Activated CD8-positive, alpha-beta memory T cell treated with anti-CD3 and anti-CD28 coated beads, Interleukin-2, amount 10 ng/mL, durations not matched to agents 7 days and 5 days (primary cell): ENCODE measurements around the gene ACSS2. TPM values are rescaled to one million over a fixed set of nuclear protein-coding genes. Genes with fewer than 3 reads are reported as not detected.
"Not testable (repeated sequence)": the region's sequence is repeated elsewhere in the genome, so short reads cannot be mapped to it uniquely, and the experiment has no call there.

Experiments used
- ATAC-seq: fragments of 150-1000 bp; cut with Tn5 transposase; one replicate; pipeline ENCODE4 v1.10.0; 2021; ENCODE audit warnings: moderate library complexity
- CTCF ChIA-PET: fragments of 350-600 bp; sonication (Branson Sonifier 250); formaldehyde crosslinking; loops from one replicate; lab custom pipeline; 2021; ENCODE audit warnings: antibody characterized with exemption; lab: Charles Lee
- DNase-seq: peaks from one replicate; pipeline ENCODE4 v3.0.0-alpha.2; 2020
- H3K27ac Mint-ChIP-seq: one replicate; pipeline ENCODE4 v1.8.0; 2021; ENCODE audit warnings: mild to moderate bottlenecking, mixed read lengths
- H3K27me3 Mint-ChIP-seq: one replicate; pipeline ENCODE4 v1.8.0; 2021; ENCODE audit warnings: mixed read lengths
- H3K36me3 Mint-ChIP-seq: one replicate; pipeline ENCODE4 v1.8.0; 2021; ENCODE audit warnings: mild to moderate bottlenecking, mixed read lengths
- H3K4me1 Mint-ChIP-seq: one replicate; pipeline ENCODE4 v1.8.0; 2021; ENCODE audit warnings: mixed read lengths
- H3K4me3 Mint-ChIP-seq: one replicate; pipeline ENCODE4 v1.8.0; 2021; ENCODE audit warnings: mild to moderate bottlenecking, moderate library complexity, mixed read lengths
- H3K9me3 Mint-ChIP-seq: one replicate; pipeline ENCODE4 v1.8.0; 2022; ENCODE audit warnings: low read depth, mixed read lengths
- total RNA-seq, 2 experiments: library from RNA; stranded (reverse); gene quantifications; one replicate each; pipeline ENCODE4 v1.2.3, GENCODE V29; 2021

ACSS2 gene
- total RNA-seq, 2 experiments from 2014 or later, result 8.9 to 22.5 TPM

DNA sequence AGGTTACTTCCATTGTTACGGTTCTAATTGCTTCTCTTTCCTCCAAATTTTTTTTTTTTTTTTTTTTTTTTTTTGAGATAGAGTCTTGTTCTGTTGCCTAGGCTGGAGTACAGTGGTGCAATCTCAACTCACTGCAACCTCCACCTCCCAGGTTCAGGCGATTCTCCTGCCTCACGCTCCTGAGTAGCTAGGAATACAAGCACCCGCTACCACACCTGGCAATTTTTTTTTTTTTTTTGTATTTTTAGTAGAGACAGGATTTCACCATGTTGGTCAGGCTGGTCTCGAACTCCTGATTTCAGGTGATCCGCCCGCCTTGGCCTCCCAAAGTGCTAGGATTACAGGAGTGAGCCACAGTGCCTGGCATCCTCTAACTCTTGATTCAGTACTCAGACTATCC is 4.6 kb downstream of the ACSS2 start:
- Mint-ChIP-seq H3K4me1 (peaks cover 31% of the 10 kb centered on the region), H3K36me3 (peaks cover 19% of the 10 kb centered on the region)
- H3K4me3 Mint-ChIP-seq, DNase-seq, H3K27me3 Mint-ChIP-seq, H3K9me3 Mint-ChIP-seq, H3K27ac Mint-ChIP-seq, ATAC-seq: not testable (repeated sequence)
- CTCF ChIA-PET, result interaction anchor here (1.0 to 1.2 kb wide), 2 partner anchors 13 to 266 kb away, joined by 4 read pairs; partner anchors contain the start of gene EDEM2

DNA sequence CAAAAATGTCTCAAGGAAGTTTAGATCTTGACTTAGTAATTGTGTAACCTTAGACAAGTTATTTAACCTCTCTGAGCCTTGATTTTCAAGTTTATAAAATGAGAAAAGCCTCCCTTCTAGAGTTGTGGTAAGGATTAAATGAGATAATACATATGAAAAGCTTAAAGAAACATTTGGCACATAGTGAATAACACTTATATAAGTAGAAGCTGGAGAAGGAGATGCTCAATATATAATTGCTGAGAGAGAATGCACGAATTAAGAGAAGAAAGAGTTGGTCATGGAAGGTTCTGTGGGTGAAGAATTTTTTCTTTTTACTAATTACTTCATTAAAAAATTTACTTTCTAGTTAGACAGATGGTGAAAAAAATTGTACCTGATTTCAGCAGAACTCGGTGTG is 5.3 kb downstream of the ACSS2 start:
- no peaks in the 10 kb centered on the region for H3K27me3 Mint-ChIP-seq
- no peaks in the 10 kb centered on the region for H3K9me3 Mint-ChIP-seq
- CTCF ChIA-PET, result interaction anchor here (1.2 kb wide), 1 partner anchor 9 kb away, joined by 3 read pairs; the partner anchor contains the start of gene GGT7
- no peak overlapping the region for H3K4me3 Mint-ChIP-seq
- H3K27ac Mint-ChIP-seq, result no peak overlapping the region
- ATAC-seq (no peak), DNase-seq (no peak)
- H3K36me3 Mint-ChIP-seq, result peaks cover 21% of the 10 kb centered on the region
- peaks cover 28% of the 10 kb centered on the region for H3K4me1 Mint-ChIP-seq

DNA sequence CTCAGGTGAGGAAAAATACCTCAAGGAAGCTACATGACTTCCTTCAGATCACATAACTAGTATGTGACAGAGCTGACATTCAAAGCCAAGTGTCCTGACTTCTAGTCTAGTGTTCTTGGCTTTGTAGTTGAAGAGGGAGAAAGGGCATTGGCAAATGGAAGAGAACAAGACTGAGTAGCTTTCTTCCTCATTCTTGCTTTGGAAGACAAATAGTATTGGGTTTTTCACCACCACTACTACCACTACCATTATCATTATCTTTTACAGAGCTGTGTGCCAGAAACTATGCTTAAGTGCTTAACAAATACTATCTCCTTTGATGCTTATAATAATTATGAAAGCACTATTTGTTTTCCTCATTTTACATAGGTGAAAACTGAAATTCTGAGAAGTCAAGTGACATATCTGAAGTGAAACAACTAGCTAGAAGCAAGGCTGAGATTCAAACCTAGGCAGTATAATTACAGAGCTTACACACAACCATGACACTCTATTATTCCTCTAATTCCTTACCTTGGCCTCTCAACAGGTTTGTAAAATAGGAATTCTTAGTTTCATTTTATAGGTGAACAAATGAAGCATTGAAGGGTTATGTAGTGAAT is 6.8 kb downstream of the ACSS2 start:
- Mint-ChIP-seq H3K4me1 (peaks cover 18% of the 10 kb centered on the region), H3K27ac (no peak overlapping the region)

DNA sequence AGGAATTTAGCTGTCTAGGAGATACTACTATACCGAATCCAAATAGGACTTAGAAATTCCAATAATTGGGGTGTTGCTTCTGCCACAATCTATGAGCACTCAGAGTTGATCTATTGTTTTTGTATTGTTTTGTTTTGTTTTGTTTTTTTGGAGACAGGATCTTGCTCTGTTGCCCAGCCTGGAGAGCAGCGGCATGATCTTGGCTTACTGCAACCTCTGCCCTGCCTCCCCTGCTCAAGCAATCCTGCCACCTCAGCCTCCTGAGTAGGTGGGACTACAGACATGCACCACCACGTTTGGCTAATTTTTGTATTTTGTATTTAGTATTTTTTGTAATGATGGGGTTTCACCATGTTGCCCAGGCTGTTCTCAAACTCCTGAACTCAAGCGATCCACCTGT is 7.4 kb downstream of the ACSS2 start:
- peaks cover 17% of the 10 kb centered on the region for H3K4me1 Mint-ChIP-seq
- DNase-seq (no peak), ATAC-seq (no peak)
- CTCF ChIA-PET, result interaction anchor here (0.8 to 1.6 kb wide), 5 partner anchors 10 to 72 kb away, joined by 3 to 6 read pairs (median 3); partner anchors contain the start of gene GGT7
- H3K4me3 Mint-ChIP-seq, result no peak overlapping the region
- peaks cover 3% of the 10 kb centered on the region for H3K9me3 Mint-ChIP-seq
- H3K36me3 Mint-ChIP-seq, result peaks cover 23% of the 10 kb centered on the region
- no peaks in the 10 kb centered on the region for H3K27me3 Mint-ChIP-seq
- no peak overlapping the region for H3K27ac Mint-ChIP-seq

More for the DNA sequence above, 6.8 kb downstream of the ACSS2 start:
- Mint-ChIP-seq H3K27me3 (no peaks in the 10 kb centered on the region), H3K9me3 (no peaks in the 10 kb centered on the region), H3K4me3 (no peak overlapping the region), H3K36me3 (peaks cover 21% of the 10 kb centered on the region)
- ATAC-seq (no peak), DNase-seq (no peak)
- CTCF ChIA-PET, result interaction anchor here (0.6 to 1.6 kb wide), 6 partner anchors 9 to 149 kb away, joined by 3 to 6 read pairs (median 3); partner anchors contain the start of gene GGT7

DNA sequence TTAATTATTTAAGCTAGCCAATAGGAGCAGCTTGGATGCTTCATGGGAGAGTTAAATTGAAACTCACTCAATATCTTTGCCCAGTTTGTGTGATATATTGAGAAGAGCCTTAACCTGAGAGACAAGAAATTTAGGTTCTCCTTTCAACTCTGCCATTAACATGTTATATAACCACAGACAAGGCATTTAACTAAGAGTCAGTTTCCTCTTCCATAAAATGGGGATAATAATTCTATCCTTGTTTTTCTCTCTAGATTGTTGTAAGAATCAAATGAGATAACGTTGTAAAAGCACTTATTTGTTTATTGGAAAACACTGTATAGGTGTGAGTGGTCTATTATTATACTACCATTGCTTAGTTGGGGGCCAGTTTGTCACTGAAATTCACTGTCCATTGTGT is 7.8 kb downstream of the ACSS2 start:
- Mint-ChIP-seq H3K9me3 (peaks cover 3% of the 10 kb centered on the region), H3K27me3 (no peaks in the 10 kb centered on the region), H3K36me3 (peaks cover 23% of the 10 kb centered on the region), H3K4me3 (no peak overlapping the region), H3K27ac (no peak overlapping the region), H3K4me1 (peaks cover 15% of the 10 kb centered on the region)
- no peak for ATAC-seq
- DNase-seq, result no peak
- CTCF ChIA-PET, result interaction anchor here (0.6 to 1.6 kb wide), 5 partner anchors 10 to 72 kb away, joined by 3 to 6 read pairs (median 3); partner anchors contain the start of gene GGT7

DNA sequence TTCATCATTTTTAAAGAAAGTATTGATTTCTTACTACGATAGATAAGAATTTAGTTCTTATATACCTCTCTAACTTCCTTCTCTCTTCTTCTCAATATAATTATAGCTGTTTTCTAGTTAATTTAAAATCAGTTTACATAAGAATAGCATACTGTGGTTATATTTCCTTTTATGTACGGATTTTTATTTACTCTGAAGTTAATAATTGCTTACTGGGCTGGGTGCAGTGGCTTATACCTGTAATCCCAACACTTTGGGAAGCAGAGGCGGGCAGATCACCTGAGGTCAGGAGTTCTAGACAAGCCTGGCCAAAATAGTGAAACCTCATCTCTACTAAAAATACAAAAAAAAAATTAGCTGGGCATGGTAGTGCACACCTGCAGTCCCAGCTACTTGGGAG is 9.7 kb downstream of the ACSS2 start:
- Mint-ChIP-seq H3K36me3 (peaks cover 28% of the 10 kb centered on the region), H3K27ac (no peak overlapping the region), H3K4me1 (peaks cover 27% of the 10 kb centered on the region), H3K9me3 (peaks cover 3% of the 10 kb centered on the region), H3K4me3 (no peak overlapping the region), H3K27me3 (no peaks in the 10 kb centered on the region)
- DNase-seq (no peak), ATAC-seq (no peak)
- CTCF ChIA-PET, result interaction anchor here (0.7 to 3.1 kb wide), 2 partner anchors 12 to 77 kb away, joined by 3 to 22 read pairs; partner anchors contain the start of genes ACSS2 and GGT7

DNA sequence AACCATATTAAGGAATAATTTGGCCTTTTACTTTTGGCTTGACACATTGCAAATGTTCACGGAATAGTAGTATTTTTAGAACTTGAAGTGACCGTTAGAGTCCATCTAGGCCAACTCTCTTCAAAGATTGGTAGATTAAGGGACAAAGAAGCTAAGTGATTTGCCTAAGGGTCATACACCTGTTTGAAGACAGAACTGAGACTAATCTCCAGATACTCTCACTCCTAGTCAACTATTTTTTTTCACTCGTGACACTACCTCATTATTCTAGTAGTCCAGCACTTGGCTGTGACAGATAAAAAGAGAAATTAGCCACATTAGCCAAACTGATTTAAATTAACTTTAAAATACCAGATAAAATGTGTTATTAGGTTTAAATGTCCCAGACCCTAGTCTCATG is 10.6 kb downstream of the ACSS2 start:
- Mint-ChIP-seq H3K4me3 (no peak overlapping the region), H3K4me1 (peaks cover 36% of the 10 kb centered on the region), H3K9me3 (peaks cover 3% of the 10 kb centered on the region), H3K27ac (no peak overlapping the region), H3K36me3 (peaks cover 27% of the 10 kb centered on the region), H3K27me3 (no peaks in the 10 kb centered on the region)
- no peak for ATAC-seq
- CTCF ChIA-PET, result interaction anchor here (0.8 to 3.1 kb wide), 3 partner anchors 13 to 56 kb away, joined by 3 to 22 read pairs (median 3); partner anchors contain the start of genes ACSS2 and GGT7
- no peak for DNase-seq

DNA sequence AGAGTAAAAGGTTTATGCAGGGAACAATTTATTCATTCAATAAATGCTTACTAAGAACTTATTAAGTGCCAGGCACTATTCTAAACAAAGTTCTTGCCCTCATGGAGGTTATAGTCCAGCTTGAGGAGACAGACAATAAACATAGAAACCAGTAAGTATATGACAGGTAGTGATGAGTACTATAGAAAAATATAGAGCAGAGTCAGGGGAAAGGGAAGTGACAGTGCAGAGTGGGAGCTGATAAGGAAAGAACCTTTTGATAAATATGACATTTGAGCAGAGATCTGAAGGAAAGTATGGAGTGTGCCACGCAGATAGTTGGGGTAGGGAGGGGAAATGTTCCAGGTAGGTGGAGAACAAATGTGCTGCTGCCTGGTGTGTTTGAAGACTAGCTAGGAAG is 12.1 kb downstream of the ACSS2 start:
- DNase-seq (no peak), ATAC-seq (no peak)
- Mint-ChIP-seq H3K36me3 (peaks cover 20% of the 10 kb centered on the region), H3K9me3 (peaks cover 3% of the 10 kb centered on the region), H3K4me1 (peaks cover 35% of the 10 kb centered on the region), H3K27me3 (no peaks in the 10 kb centered on the region), H3K4me3 (no peak overlapping the region), H3K27ac (no peak overlapping the region)
- CTCF ChIA-PET, result interaction anchor here (0.6 to 3.1 kb wide), 5 partner anchors 9 to 1363 kb away, joined by 3 to 22 read pairs (median 3); partner anchors contain the start of genes ACSS2, GGT7, GSS and MYH7B

DNA sequence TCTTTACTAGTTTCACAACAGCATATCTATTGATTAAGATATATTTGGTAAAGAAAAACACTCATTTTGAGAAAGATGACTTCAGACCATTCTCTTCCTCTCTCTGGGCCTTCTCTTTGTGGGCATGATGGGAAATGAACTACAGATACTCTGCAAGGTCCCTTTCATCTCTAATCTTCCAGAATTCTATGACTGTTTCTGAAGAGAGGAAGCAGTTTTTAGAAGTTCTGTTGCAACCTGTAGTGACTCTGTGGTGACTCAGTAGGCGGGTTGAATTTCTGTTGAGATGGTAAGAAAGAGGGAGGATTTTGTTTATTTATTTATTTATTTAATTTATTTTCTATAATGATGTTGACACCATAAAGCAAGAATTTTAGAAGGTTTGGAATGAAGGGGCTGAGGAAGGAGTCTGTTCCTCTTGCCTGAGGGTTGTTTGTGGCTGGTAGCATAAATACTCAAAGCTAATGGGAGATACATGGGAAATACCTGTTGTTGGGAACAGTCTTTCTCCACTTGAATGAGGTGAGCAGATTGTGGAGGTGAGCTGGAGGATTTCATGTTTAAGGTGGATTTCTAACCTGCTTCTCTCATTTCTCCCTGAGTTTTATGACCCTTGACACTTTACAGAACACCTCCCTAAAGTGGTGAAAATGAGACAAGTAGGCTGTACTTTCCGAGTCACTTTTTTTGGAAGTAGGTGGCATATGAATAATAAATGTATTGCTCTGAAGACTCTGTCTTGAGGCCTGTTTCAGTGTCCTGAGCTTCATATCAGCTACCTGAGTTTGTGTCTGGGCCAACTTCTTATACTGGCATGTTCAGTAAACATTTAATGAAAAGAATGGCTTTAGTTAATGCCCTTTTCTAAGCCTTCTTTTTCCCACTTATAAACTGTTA is 15.0 kb downstream of the ACSS2 start:
- H3K36me3 Mint-ChIP-seq, result peaks cover 14% of the 10 kb centered on the region
- DNase-seq, result peak; percentile 45

DNA sequence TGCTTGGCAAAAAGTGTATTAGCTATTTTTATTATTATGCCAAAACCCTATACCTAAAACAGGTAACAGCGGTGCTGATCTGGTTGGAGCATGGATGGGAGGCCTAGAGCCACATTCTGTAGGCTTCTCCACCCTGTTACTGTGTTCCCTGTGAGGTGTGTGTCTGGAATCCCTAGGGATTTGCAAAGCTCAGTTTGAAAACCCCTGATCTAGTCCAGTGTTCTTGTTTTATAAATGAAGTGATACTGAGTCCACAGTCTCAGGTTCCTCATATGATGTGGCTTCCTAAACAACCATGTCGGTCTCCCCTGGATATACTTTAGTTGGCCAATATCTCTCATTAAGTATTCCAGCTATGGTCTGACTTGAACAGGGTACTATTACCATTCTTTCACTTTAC is 16.3 kb downstream of the ACSS2 start:
- Mint-ChIP-seq H3K36me3 (peaks cover 13% of the 10 kb centered on the region), H3K4me1 (peaks cover 35% of the 10 kb centered on the region), H3K27me3 (no peaks in the 10 kb centered on the region), H3K27ac (no peak overlapping the region), H3K9me3 (peaks cover 3% of the 10 kb centered on the region), H3K4me3 (no peak overlapping the region)
- no peak for DNase-seq
- CTCF ChIA-PET, result interaction anchor here (0.7 to 2.0 kb wide), 3 partner anchors 13 to 39 kb away, joined by 3 to 5 read pairs (median 4); no protein-coding TSS in a partner anchor
- ATAC-seq, result no peak

More for the DNA sequence above, 15.0 kb downstream of the ACSS2 start:
- CTCF ChIA-PET, result interaction anchor here (1.2 to 2.0 kb wide), 3 partner anchors 12 to 19 kb away, joined by 3 to 5 read pairs (median 4); partner anchors contain the start of gene GGT7
- Mint-ChIP-seq H3K27me3 (no peaks in the 10 kb centered on the region), H3K9me3 (peaks cover 3% of the 10 kb centered on the region), H3K4me1 (peaks cover 35% of the 10 kb centered on the region), H3K4me3 (peak overlapping the region; percentile 10), H3K27ac (peak overlapping the region; percentile 78)
- ATAC-seq, result peak; percentile 82

DNA sequence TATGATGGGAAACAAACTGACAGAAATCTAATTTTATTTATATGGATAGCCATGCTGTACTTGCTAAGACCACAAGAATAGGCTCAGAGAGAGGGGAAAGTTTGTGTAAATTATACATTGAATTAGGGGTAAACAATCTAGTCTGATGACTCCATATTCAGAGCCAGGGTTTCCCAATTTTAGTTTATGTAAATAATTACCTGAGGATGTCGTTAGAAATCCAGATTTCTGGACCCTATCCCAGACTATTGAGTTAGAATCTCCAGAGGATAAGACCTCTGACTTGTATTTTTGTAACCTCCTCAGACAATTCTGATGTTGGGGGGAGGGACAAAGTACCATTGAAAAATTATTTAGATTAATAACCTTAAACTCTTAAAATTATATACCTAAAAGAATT is 18.3 kb downstream of the ACSS2 start:
- CTCF ChIA-PET, result interaction anchor here (2.2 kb wide), 1 partner anchor 57 kb away, joined by 4 read pairs; no protein-coding TSS in a partner anchor
- Mint-ChIP-seq H3K27ac (no peak overlapping the region), H3K4me1 (peaks cover 30% of the 10 kb centered on the region), H3K36me3 (peaks cover 7% of the 10 kb centered on the region), H3K9me3 (no peaks in the 10 kb centered on the region), H3K27me3 (no peaks in the 10 kb centered on the region), H3K4me3 (no peak overlapping the region)
- ATAC-seq (no peak), DNase-seq (no peak)

DNA sequence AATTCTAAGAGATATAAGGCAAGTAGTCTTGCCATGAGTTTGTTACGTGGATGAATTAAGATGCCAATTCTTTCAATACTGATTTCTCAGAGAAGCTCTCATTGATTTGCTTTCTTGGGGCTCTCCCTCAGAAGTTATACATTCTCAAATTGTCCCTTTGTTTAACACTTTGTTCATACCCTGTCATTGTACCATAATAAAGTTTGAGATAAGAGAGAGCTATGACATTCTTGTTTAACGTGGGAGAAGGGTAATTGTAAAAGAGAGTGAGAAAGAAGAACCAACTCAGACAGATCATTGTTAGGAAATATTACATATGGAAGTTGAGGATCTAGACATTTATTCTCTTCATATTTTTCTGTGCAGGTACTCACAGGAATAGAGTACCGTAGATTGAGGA is 19.1 kb downstream of the ACSS2 start:
- Mint-ChIP-seq H3K4me1 (peaks cover 25% of the 10 kb centered on the region), H3K27ac (no peak overlapping the region), H3K27me3 (no peaks in the 10 kb centered on the region), H3K4me3 (no peak overlapping the region), H3K9me3 (no peaks in the 10 kb centered on the region), H3K36me3 (peaks cover 10% of the 10 kb centered on the region)
- CTCF ChIA-PET, result interaction anchor here (2.2 kb wide), 1 partner anchor 56 kb away, joined by 4 read pairs; no protein-coding TSS in a partner anchor
- DNase-seq, result no peak
- ATAC-seq, result no peak
